GM23248 (cell line): ENCODE results near the gene SYPL2.

Experiments used
- EZH2 ChIP-seq: fragments of 200-600 bp; sonication (generic); IDR thresholded peaks from 2 replicates; pipeline ENCODE4 v1.6.1; 2018; ENCODE audit warnings: antibody characterized with exemption, mild to moderate bottlenecking; ENCODE audit not compliant: insufficient read depth, poor library complexity, severe bottlenecking
- EZH2phosphoT487 ChIP-seq: fragments of 200-600 bp; sonication (generic); IDR thresholded peaks from 2 replicates; pipeline ENCODE4 v1.6.1; 2018; ENCODE audit warnings: antibody characterized with exemption, moderate library complexity, mild to moderate bottlenecking, low read depth; ENCODE audit not compliant: insufficient read depth

DNA sequence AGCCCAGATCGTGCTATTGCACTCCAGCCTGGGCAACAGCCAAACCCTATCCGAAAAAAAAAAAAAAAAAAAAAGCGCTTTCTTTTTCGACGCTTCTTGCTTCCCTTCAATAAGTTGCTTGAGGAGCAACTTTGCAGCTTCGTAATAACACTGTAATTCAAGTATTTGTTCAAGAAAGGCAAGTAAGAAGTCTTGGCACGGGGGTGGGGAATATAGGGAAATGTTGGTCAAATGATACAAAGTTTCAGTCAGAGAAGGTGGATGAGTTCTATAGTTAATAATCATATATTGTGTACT is 39.2 kb upstream of the SYPL2 start:
- no peak for TF ChIP-seq EZH2
- no peak for TF ChIP-seq EZH2phosphoT487
